H9 (cell line): ENCODE results near the gene HPCAL1. TPM values are rescaled to one million over a fixed set of nuclear protein-coding genes. Genes with fewer than 3 reads are reported as not detected.
A peak's percentile ranks its signal among the peaks of the same experiment; 100 is the strongest.

Source experiments
- DNase-seq: peaks from one replicate; pipeline ENCODE4 v3.0.0-alpha.2; 2017
- H2AFZ ChIP-seq: one replicate; pipeline ENCODE4 v1.6.1; 2013; ENCODE audit warnings: mild to moderate bottlenecking, low read length, control low read depth, moderate library complexity
- H2AK5ac ChIP-seq: 2 replicates; pipeline ENCODE4 v1.6.1; 2013; ENCODE audit warnings: low read length, control low read depth, mixed read lengths; ENCODE audit not compliant: insufficient read length
- H2BK120ac ChIP-seq: one replicate; pipeline ENCODE4 v1.6.1; 2013; ENCODE audit warnings: low read depth, mild to moderate bottlenecking, low read length, control low read depth, inconsistent platforms; ENCODE audit not compliant: poor library complexity, severe bottlenecking
- H2BK12ac ChIP-seq: 2 replicates; pipeline ENCODE4 v1.6.1; 2013; ENCODE audit warnings: low read length, control low read depth, mixed read lengths, low read depth; ENCODE audit not compliant: insufficient read length
- H2BK15ac ChIP-seq: 2 replicates; pipeline ENCODE4 v1.6.1; 2013; ENCODE audit warnings: low read depth, low read length, control low read depth
- H2BK20ac ChIP-seq: one replicate; pipeline ENCODE4 v1.6.1; 2013; ENCODE audit warnings: low read depth, mild to moderate bottlenecking, low read length, control low read depth, inconsistent platforms; ENCODE audit not compliant: poor library complexity, severe bottlenecking
- H2BK5ac ChIP-seq: 2 replicates; pipeline ENCODE4 v1.6.1; 2013; ENCODE audit warnings: low read length, control low read depth, mixed read lengths; ENCODE audit not compliant: insufficient read length
- H3K14ac ChIP-seq: 2 replicates; pipeline ENCODE4 v1.6.1; 2013; ENCODE audit warnings: low read length, control low read depth; ENCODE audit not compliant: insufficient read depth
- H3K18ac ChIP-seq: 2 replicates; pipeline ENCODE4 v1.6.1; 2013; ENCODE audit warnings: low read depth, mild to moderate bottlenecking, mixed read lengths, low read length, control low read depth; ENCODE audit not compliant: insufficient read length
- H3K23ac ChIP-seq: 2 replicates; pipeline ENCODE4 v1.6.1; 2013; ENCODE audit warnings: low read length, control low read depth, mixed read lengths, low read depth; ENCODE audit not compliant: insufficient read length
- H3K23me2 ChIP-seq: 2 replicates; pipeline ENCODE4 v1.6.1; 2013; ENCODE audit warnings: low read depth, mild to moderate bottlenecking, mixed read lengths, low read length, control low read depth; ENCODE audit not compliant: insufficient read length, poor library complexity, severe bottlenecking
- H3K27ac ChIP-seq: 2 replicates; pipeline ENCODE4 v1.5.1; 2013; ENCODE audit warnings: low read length, control low read depth, mixed read lengths, low read depth; ENCODE audit not compliant: insufficient read length
- H3K27me3 ChIP-seq: 2 replicates; pipeline ENCODE4 v1.6.1; 2013; ENCODE audit warnings: low read length, control low read depth, inconsistent platforms; ENCODE audit not compliant: insufficient read depth
- H3K4ac ChIP-seq: 2 replicates; pipeline ENCODE4 v1.6.1; 2013; ENCODE audit warnings: low read depth, mild to moderate bottlenecking, control low read depth, inconsistent platforms, low read length, moderate library complexity
- H3K4me1 ChIP-seq: 2 replicates; pipeline ENCODE4 v1.6.1; 2013; ENCODE audit warnings: low read length, control low read depth, inconsistent platforms; ENCODE audit not compliant: insufficient read depth
- H3K4me2 ChIP-seq: 2 replicates; pipeline ENCODE4 v1.6.1; 2013; ENCODE audit warnings: low read length, control low read depth, mixed read lengths; ENCODE audit not compliant: insufficient read length, insufficient read depth
- H3K56ac ChIP-seq: 2 replicates; pipeline ENCODE4 v1.6.1; 2013; ENCODE audit warnings: low read depth, mild to moderate bottlenecking, mixed read lengths, low read length, control low read depth; ENCODE audit not compliant: insufficient read length
- H3K79me1 ChIP-seq: 2 replicates; pipeline ENCODE4 v1.6.1; 2013; ENCODE audit warnings: low read depth, mild to moderate bottlenecking, moderate library complexity, low read length, control low read depth, inconsistent platforms; ENCODE audit not compliant: insufficient read depth, poor library complexity, severe bottlenecking
- H3K79me2 ChIP-seq: 2 replicates; pipeline ENCODE4 v1.6.1; 2013; ENCODE audit warnings: low read length, control low read depth, inconsistent platforms; ENCODE audit not compliant: insufficient read depth
- H3K9ac ChIP-seq: 2 replicates; pipeline ENCODE4 v1.6.1; 2013; ENCODE audit warnings: low read length, control low read depth, mixed read lengths; ENCODE audit not compliant: insufficient read length; ENCODE audit errors: extremely low read depth
- H3K9me3 ChIP-seq: one replicate; pipeline ENCODE4 v1.6.1; 2013; ENCODE audit warnings: low read depth, low read length, inconsistent platforms; ENCODE audit not compliant: control insufficient read depth
- H3T11ph ChIP-seq: one replicate; pipeline ENCODE4 v1.6.1; 2013; ENCODE audit warnings: mild to moderate bottlenecking, low read length, control low read depth, inconsistent platforms
- H4K20me1 ChIP-seq: one replicate; pipeline ENCODE4 v1.6.1; 2013; ENCODE audit not compliant: control insufficient read depth, insufficient read length, insufficient read depth
- H4K5ac ChIP-seq: 2 replicates; pipeline ENCODE4 v1.6.1; 2013; ENCODE audit warnings: low read depth, mild to moderate bottlenecking, mixed read lengths, low read length, control low read depth; ENCODE audit not compliant: insufficient read length
- H4K8ac ChIP-seq: replicated peaks from 2 replicates; pipeline ENCODE4 v1.6.1; 2013; ENCODE audit warnings: low read length, control low read depth, mixed read lengths, low read depth; ENCODE audit not compliant: insufficient read length
- H4K91ac ChIP-seq: 2 replicates; pipeline ENCODE4 v1.6.1; 2013; ENCODE audit warnings: low read depth, mild to moderate bottlenecking, moderate library complexity, mixed read lengths, low read length, control low read depth; ENCODE audit not compliant: insufficient read length
- H3K27ac Mint-ChIP-seq, 3 experiments: 2 replicates in 2 of 3; 3 replicates in 1 of 3; pipeline ENCODE4 v1.8.0; 2020 to 2021; ENCODE audit warnings: mixed read lengths in 3 of 3, mild to moderate bottlenecking in 1 of 3, moderate library complexity in 1 of 3
- H3K27me3 Mint-ChIP-seq: 2 replicates; pipeline ENCODE4 v1.8.0; 2021; ENCODE audit warnings: low read depth, mild to moderate bottlenecking, moderate library complexity, mixed read lengths
- H3K36me3 Mint-ChIP-seq, 3 experiments: 2 replicates in 2 of 3; 3 replicates in 1 of 3; pipeline ENCODE4 v1.8.0; 2020 to 2021; ENCODE audit warnings: low read depth in 3 of 3, mixed read lengths in 3 of 3; ENCODE audit not compliant: insufficient read depth in 1 of 3
- H3K4me1 Mint-ChIP-seq, 2 experiments: 2 replicates each; pipeline ENCODE4 v1.8.0; 2020; ENCODE audit warnings: mixed read lengths in 2 of 2
- H3K4me3 Mint-ChIP-seq, 2 experiments: 2 replicates in 1 of 2; 3 replicates in 1 of 2; pipeline ENCODE4 v1.8.0; 2020 to 2021; ENCODE audit warnings: mild to moderate bottlenecking in 2 of 2, mixed read lengths in 2 of 2, moderate library complexity in 1 of 2
- H3K9me3 Mint-ChIP-seq, 2 experiments: 2 replicates in 1 of 2; 3 replicates in 1 of 2; pipeline ENCODE4 v1.8.0; 2020; ENCODE audit warnings: mild to moderate bottlenecking in 2 of 2, mixed read lengths in 2 of 2, moderate library complexity in 1 of 2
- WGBS: extraction: QIAGEN DNeasy Blood & Tissue Kit; methylation state at CpG from one replicate; pipeline ENCODE4 v1.1.7; 2013; ENCODE audit warnings: missing lambda C conversion rate, low lambda C conversion rate, mixed read lengths; ENCODE audit not compliant: insufficient read length; ENCODE audit errors: extremely low coverage; 5-methylcytosine and 5-hydroxymethylcytosine counted together
- total RNA-seq: library from RNA; stranded (reverse); gene quantifications from 2 replicates; pipeline ENCODE4 v1.2.1, GENCODE V29; 2021
- TF ChIP-seq, protein P1 (sequence below): fragments of 200-600 bp; sonication (generic); conservative IDR thresholded peaks from 3 replicates; pipeline ENCODE4 v1.8.0; 2021; ENCODE audit warnings: antibody characterized with exemption, mild to moderate bottlenecking

Gene HPCAL1
- total RNA-seq, 1 experiment from 2014 or later: 4.7 TPM

DNA sequence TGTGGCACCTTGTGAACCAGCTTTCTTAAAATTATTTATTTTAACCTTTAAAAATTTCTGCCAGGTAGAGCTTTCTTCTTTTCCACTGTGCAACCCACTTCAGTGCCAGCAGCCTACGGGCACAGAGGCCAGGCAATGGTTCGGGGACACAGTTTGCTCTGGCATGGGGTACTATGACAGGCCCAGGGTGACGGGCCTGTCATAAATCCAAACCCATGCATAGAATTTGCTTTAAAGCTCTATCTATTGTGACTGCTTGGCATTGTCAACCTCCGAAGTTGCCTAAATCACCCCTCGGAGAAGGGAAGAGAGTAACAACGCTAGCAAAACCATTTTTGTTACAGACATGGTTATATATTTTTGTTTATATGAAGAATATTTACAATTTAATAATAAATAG is 143.9 kb downstream of the HPCAL1 start:
- no peak overlapping the region for H3K56ac ChIP-seq
- no peaks in the 10 kb centered on the region for H3K9me3 ChIP-seq
- H3K4me1 ChIP-seq: no peaks in the 10 kb centered on the region; the same call in 1 of the 2 replicates
- no peak overlapping the region for H3K18ac ChIP-seq
- WGBS: no CpG with 5 or more reads among the region's 6 CpGs
- H2BK5ac ChIP-seq: no peak overlapping the region
- H3K79me2 ChIP-seq: peaks cover 4% of the 10 kb centered on the region; the same call in 1 of the 2 replicates
- H2BK12ac ChIP-seq: no peak overlapping the region
- no peak overlapping the region for H2BK20ac ChIP-seq
- no peak overlapping the region for H3T11ph ChIP-seq
- Mint-ChIP-seq H3K4me3 (peak overlapping the region; percentile 23 to 27; a peak in 2 of 5 replicates), H3K27me3 (peaks cover 22% of the 10 kb centered on the region), H3K4me1 (peaks cover 14 to 22% of the 10 kb centered on the region in 2 experiments), H3K36me3 (peaks cover 27 to 34% (median 28%) of the 10 kb centered on the region in 3 experiments), H3K9me3 (no peaks in the 10 kb centered on the region), H3K27ac (no peak overlapping the region)
- no peak overlapping the region for H3K23ac ChIP-seq
- H3K9ac ChIP-seq: no peak overlapping the region
- H4K91ac ChIP-seq: no peak overlapping the region
- no peak overlapping the region for H3K4ac ChIP-seq
- TF ChIP-seq, protein P1, sequence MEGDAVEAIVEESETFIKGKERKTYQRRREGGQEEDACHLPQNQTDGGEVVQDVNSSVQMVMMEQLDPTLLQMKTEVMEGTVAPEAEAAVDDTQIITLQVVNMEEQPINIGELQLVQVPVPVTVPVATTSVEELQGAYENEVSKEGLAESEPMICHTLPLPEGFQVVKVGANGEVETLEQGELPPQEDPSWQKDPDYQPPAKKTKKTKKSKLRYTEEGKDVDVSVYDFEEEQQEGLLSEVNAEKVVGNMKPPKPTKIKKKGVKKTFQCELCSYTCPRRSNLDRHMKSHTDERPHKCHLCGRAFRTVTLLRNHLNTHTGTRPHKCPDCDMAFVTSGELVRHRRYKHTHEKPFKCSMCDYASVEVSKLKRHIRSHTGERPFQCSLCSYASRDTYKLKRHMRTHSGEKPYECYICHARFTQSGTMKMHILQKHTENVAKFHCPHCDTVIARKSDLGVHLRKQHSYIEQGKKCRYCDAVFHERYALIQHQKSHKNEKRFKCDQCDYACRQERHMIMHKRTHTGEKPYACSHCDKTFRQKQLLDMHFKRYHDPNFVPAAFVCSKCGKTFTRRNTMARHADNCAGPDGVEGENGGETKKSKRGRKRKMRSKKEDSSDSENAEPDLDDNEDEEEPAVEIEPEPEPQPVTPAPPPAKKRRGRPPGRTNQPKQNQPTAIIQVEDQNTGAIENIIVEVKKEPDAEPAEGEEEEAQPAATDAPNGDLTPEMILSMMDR: no peak
- no peaks in the 10 kb centered on the region for H3K79me1 ChIP-seq
- no peak overlapping the region for H3K4me2 ChIP-seq
- H3K27ac ChIP-seq: no peak overlapping the region
- peaks cover 8% of the 10 kb centered on the region for H3K23me2 ChIP-seq
- no peaks in the 10 kb centered on the region for H4K20me1 ChIP-seq
- H3K27me3 ChIP-seq: peaks cover 3% of the 10 kb centered on the region; the same call in 1 of the 2 replicates
- H4K8ac ChIP-seq: no peak overlapping the region
- H2AFZ ChIP-seq: no peak overlapping the region
- no peak overlapping the region for H4K5ac ChIP-seq
- no peak overlapping the region for H2AK5ac ChIP-seq
- H2BK120ac ChIP-seq: no peak overlapping the region
- no peak overlapping the region for H3K14ac ChIP-seq
- no peak overlapping the region for H2BK15ac ChIP-seq
- no peak for DNase-seq
